ENCODE results near the gene SLC24A3.

DNA sequence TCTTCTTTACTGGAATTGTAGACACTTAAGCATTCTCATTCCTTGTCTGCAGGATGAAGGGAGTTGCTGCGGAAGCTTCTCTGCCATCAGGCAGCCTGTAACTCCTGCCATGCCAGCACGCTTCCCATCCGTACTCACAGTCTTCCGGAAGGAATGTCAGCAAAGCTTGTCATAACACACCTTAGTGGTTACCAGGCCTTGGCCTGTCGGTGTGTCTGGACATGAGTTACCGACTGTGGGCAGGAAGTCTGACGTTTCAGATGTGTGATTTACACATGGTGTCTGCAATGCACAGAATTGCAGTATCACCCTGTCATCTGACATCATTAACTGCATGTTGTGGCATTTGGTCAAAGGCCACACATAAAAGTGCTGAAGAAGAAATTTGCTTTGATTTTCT, 102.2 kb downstream of the SLC24A3 start:
- TF ChIP-seq, protein P1, sequence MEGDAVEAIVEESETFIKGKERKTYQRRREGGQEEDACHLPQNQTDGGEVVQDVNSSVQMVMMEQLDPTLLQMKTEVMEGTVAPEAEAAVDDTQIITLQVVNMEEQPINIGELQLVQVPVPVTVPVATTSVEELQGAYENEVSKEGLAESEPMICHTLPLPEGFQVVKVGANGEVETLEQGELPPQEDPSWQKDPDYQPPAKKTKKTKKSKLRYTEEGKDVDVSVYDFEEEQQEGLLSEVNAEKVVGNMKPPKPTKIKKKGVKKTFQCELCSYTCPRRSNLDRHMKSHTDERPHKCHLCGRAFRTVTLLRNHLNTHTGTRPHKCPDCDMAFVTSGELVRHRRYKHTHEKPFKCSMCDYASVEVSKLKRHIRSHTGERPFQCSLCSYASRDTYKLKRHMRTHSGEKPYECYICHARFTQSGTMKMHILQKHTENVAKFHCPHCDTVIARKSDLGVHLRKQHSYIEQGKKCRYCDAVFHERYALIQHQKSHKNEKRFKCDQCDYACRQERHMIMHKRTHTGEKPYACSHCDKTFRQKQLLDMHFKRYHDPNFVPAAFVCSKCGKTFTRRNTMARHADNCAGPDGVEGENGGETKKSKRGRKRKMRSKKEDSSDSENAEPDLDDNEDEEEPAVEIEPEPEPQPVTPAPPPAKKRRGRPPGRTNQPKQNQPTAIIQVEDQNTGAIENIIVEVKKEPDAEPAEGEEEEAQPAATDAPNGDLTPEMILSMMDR (conservative IDR thresholded peaks at IDR 0.05; ENCODE audit: low read length): no peak
- no peak for TF ChIP-seq EZH2phosphoT487 (IDR thresholded peaks at IDR 0.05; ENCODE audit: borderline replicate concordance, low read depth, low read length)

All from OCI-LY7 (cell line).